Measurements from ENCODE around the gene CHRNE. TPM values are rescaled to one million over a fixed set of nuclear protein-coding genes. Genes with fewer than 3 reads are reported as not detected.

Gene CHRNE
- total RNA-seq, 2 experiments from 2014 or later, result 0.27 to 0.32 TPM

GRCh38 chr17:4945176-4945943 is 42.5 kb upstream of the CHRNE start:
- Histone ChIP-seq H3K9me3 (ENCODE audit: low read length) (no peaks in the 10 kb centered on the region), H2AFZ (ENCODE audit: low read length) (no peak overlapping the region), H3K4me1 (ENCODE audit: insufficient read depth, low read length, poor library complexity, severe bottlenecking) (peaks cover 61% of the 10 kb centered on the region), H3K9me2 (ENCODE audit: insufficient read depth, low read length) (no peaks in the 10 kb centered on the region), H3K79me2 (ENCODE audit: insufficient read depth, low read depth, low read length) (peaks cover 75% of the 10 kb centered on the region), H4K20me1 (ENCODE audit: insufficient read depth, low read length) (peaks cover 19% of the 10 kb centered on the region), H3K4me2 (ENCODE audit: low read length) (peak overlapping the region; percentile 97), H3K27ac (ENCODE audit: low read depth, low read length, poor library complexity, severe bottlenecking) (peak overlapping the region; percentile 99), H3K36me3 (ENCODE audit: insufficient read depth, low read length) (peaks cover 79% of the 10 kb centered on the region), H3K4me3 (ENCODE audit: low read depth, low read length, poor library complexity, severe bottlenecking) (peak overlapping the region; percentile 100)
- DNase-seq (ENCODE audit: low spot score), result peak; percentile 46
- POLR2A ChIA-PET, result interaction anchor here (1.1 to 1.5 kb wide), 2 partner anchors 22 to 41 kb away, joined by 3 read pairs; partner anchors contain the start of gene SPAG7
- CTCF ChIA-PET (ENCODE audit: unreplicated experiment), result no interaction called here
- TF ChIP-seq EZH2phosphoT487 (IDR thresholded peaks at IDR 0.05; ENCODE audit: borderline replicate concordance, low read depth, low read length), result no peak
- TF ChIP-seq, protein P1, sequence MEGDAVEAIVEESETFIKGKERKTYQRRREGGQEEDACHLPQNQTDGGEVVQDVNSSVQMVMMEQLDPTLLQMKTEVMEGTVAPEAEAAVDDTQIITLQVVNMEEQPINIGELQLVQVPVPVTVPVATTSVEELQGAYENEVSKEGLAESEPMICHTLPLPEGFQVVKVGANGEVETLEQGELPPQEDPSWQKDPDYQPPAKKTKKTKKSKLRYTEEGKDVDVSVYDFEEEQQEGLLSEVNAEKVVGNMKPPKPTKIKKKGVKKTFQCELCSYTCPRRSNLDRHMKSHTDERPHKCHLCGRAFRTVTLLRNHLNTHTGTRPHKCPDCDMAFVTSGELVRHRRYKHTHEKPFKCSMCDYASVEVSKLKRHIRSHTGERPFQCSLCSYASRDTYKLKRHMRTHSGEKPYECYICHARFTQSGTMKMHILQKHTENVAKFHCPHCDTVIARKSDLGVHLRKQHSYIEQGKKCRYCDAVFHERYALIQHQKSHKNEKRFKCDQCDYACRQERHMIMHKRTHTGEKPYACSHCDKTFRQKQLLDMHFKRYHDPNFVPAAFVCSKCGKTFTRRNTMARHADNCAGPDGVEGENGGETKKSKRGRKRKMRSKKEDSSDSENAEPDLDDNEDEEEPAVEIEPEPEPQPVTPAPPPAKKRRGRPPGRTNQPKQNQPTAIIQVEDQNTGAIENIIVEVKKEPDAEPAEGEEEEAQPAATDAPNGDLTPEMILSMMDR (conservative IDR thresholded peaks at IDR 0.05; ENCODE audit: low read length), result no peak
- BruUV-seq (replicated peaks), result no TSS peak
- intact Hi-C loops (cut with micrococcal nuclease; ENCODE audit: unreplicated experiment), result loop anchor here (10.0 kb wide), 1 partner anchor 249 kb away; the partner anchor contains the start of gene ZNF594

DNA sequence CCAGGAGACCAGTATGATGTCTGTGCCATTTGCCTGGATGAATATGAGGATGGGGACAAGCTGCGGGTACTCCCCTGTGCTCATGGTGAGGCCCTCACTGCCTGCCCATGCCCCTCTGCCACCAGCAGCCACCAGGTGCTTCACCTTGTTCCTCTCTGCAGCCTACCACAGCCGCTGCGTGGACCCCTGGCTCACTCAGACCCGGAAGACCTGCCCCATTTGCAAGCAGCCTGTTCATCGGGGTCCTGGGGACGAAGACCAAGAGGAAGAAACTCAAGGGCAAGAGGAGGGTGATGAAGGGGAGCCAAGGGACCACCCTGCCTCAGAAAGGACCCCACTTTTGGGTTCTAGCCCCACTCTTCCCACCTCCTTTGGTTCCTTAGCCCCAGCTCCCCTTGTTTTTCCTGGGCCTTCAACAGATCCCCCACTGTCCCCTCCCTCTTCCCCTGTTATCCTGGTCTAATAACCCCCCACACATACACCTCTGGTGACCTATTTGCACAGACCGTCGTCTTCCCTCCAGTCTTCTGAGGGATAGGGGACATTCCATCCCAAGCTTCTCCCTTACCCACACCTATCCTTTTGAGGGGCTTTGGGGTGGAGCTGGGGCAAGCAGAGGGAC is 41.8 kb upstream of the CHRNE start:
- Histone ChIP-seq H3K4me2 (ENCODE audit: low read length) (peak overlapping the region; percentile 97), H3K36me3 (ENCODE audit: insufficient read depth, low read length) (peaks cover 79% of the 10 kb centered on the region), H3K79me2 (ENCODE audit: insufficient read depth, low read depth, low read length) (peaks cover 75% of the 10 kb centered on the region), H3K27ac (ENCODE audit: low read depth, low read length, poor library complexity, severe bottlenecking) (peak overlapping the region; percentile 99), H3K4me1 (ENCODE audit: insufficient read depth, low read length, poor library complexity, severe bottlenecking) (peaks cover 57% of the 10 kb centered on the region), H2AFZ (ENCODE audit: low read length) (no peak overlapping the region), H3K9me3 (ENCODE audit: low read length) (no peaks in the 10 kb centered on the region), H4K20me1 (ENCODE audit: insufficient read depth, low read length) (peaks cover 19% of the 10 kb centered on the region), H3K9me2 (ENCODE audit: insufficient read depth, low read length) (no peaks in the 10 kb centered on the region), H3K4me3 (ENCODE audit: low read depth, low read length, poor library complexity, severe bottlenecking) (peak overlapping the region; percentile 100)
- ChIA-PET CTCF (ENCODE audit: unreplicated experiment) (no interaction called here), POLR2A (interaction anchor here (1.1 kb wide), 1 partner anchor 22 kb away, joined by 3 read pairs; the partner anchor contains the start of gene SPAG7)
- BruUV-seq (replicated peaks), result no TSS peak
- intact Hi-C loops (cut with micrococcal nuclease; ENCODE audit: unreplicated experiment), result loop anchor here (10.0 kb wide), 1 partner anchor 250 kb away; the partner anchor contains the start of gene ZNF594
- TF ChIP-seq, protein P1 (conservative IDR thresholded peaks at IDR 0.05; ENCODE audit: low read length), result no peak
- no peak for TF ChIP-seq EZH2phosphoT487 (IDR thresholded peaks at IDR 0.05; ENCODE audit: borderline replicate concordance, low read depth, low read length)
- peak; percentile 50 for DNase-seq (ENCODE audit: low spot score)

Data from OCI-LY7 (cell line).